GM21825 (cell line): ENCODE results near the gene ZSWIM9.

Experiments used
- ATAC-seq: cut with Tn5 transposase; IDR thresholded peaks from one replicate; pipeline ENCODE4 v1.9.1; 2021; ENCODE audit warnings: mild to moderate bottlenecking, moderate library complexity; ENCODE audit not compliant: unreplicated experiment

Gene ZSWIM9

DNA sequence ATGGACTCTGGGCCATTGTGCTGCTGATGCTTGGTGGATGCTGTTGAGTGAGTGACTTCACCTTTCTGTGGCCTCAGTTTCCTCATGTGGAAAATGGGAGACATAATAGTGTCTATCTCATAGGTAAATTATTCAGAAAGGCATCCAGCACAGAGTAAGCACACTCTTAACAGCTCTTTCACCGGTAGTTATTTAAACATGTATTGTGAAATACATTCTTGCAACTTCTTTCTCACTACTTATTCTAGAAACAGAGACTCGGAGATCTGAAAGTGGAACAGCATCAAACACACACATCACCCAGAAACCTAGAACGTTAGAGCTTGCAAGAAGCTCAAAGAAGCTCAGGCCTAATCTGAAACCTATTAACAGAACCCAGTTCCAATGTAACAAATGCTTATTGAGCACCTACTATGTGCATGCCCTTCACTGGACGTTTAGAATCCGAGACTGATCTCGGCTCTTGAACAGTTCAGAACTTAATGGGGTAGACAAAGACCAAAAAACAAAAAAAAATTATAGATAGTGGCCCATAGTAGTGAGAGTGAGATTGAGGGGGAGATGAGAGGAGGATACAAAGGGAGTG is 4.1 kb downstream of the ZSWIM9 start:
- ATAC-seq = no peak

DNA sequence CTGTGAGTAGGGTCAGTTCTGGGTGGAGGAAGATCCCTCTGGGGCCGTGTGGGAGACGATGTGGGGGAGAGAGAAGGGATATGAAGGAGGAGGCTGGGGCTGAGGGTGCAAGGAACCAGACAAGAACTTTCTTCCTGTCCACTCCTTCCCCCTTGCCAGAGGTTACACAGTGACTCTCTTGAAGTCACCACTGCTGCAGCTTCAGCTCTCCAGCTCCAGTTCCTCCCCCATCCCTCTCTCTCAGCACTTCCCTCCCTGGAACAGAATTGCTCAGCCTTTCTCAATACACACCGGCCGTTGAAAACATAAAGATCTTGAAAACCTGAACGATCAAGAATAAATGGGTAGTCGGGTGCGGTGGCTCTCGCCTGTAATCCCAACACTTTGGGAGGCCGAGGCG is 5.1 kb downstream of the ZSWIM9 start:
- no peak for ATAC-seq

- no peak for ATAC-seq
These were observed 5.7 kb downstream of the ZSWIM9 start for GRCh38 chr19:48176226-48176625.

DNA sequence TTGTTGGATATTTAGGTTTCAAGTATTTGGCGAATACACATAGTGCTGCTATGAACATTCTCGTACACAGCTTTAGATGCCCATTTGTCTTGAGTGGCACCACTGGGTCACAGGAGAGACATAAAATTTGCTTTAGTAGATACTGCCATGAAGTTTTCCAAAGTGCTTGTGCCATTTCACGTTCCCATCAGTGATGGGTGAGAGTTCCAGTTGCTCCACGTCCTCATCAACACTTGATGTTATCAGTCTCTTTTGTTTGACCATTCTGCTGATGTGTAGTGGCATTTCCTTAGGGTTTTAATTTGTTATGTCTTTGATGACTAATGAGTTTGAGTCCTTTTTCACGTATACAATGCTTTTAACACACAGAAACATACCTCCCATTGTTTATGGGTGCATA is 11.0 kb downstream of the ZSWIM9 start:
- no peak for ATAC-seq

DNA sequence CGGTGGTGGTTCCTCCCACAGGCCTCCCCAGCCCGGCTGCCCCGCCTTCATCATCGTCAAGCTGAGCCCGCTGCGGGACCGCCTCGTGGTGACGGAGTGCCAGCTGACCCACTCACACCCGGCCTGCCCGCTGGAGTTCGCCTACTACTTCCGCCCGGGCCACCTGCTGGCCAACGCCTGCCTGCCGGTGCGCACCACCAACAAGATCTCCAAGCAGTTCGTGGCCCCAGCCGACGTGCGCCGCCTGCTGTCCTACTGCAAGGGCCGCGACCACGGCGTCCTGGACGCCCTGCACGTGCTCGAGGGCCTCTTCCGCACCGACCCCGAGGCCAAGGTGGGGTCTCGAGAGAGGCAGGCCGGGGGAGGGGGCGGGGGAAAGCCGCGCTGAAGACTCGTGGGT is 12.0 kb downstream of the ZSWIM9 start:
- no peak for ATAC-seq

DNA sequence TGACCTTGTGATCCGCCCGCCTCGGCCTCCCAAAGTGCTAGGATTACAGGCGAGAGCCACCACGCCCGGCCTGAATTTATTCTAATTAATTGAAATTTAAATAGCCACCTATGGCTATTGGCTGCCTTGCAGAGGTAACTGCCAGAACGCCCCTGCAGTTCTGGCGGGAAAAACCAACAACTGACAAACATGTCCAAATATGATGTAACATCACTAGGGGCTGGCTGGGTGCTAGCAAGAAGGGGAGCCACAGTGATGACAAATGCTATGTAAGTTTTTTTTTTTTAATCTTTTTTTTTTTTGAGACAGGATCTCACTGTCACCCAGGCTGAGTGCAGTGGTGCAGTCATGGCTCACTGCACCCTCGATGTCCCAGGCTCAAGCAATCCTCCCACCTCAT is 12.9 kb downstream of the ZSWIM9 start:
- no peak for ATAC-seq

DNA sequence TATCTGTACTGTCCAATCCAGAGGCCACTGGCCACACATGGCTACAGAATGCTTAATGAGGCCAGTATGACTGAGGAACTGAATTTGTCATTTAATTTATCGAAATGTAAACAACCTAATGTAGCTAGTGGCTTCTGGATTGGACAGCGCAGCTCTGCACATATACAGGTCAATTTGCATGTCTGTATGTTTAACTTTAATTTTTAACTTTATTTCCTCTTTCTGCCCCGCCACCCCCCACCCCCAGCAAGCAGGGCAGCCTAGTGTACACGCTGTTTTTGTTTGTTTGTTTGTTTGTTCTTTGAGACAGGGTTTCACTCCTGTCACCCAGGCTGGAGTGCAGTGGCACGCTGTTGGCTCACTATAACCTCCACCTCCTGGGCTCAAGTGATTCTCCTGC is 15.5 kb downstream of the ZSWIM9 start:
- ATAC-seq = no peak

GRCh38 chr19:48186541-48186991 is 16.1 kb downstream of the ZSWIM9 start:
- peak; percentile 57 for ATAC-seq

GRCh38 chr19:48190288-48190884 is 19.9 kb downstream of the ZSWIM9 start:
- ATAC-seq = no peak

- ATAC-seq = no peak
These were observed 20.4 kb downstream of the ZSWIM9 start for GRCh38 chr19:48190885-48191284.

- no peak for ATAC-seq
These were observed 22.3 kb downstream of the ZSWIM9 start for GRCh38 chr19:48192750-48193149.

DNA sequence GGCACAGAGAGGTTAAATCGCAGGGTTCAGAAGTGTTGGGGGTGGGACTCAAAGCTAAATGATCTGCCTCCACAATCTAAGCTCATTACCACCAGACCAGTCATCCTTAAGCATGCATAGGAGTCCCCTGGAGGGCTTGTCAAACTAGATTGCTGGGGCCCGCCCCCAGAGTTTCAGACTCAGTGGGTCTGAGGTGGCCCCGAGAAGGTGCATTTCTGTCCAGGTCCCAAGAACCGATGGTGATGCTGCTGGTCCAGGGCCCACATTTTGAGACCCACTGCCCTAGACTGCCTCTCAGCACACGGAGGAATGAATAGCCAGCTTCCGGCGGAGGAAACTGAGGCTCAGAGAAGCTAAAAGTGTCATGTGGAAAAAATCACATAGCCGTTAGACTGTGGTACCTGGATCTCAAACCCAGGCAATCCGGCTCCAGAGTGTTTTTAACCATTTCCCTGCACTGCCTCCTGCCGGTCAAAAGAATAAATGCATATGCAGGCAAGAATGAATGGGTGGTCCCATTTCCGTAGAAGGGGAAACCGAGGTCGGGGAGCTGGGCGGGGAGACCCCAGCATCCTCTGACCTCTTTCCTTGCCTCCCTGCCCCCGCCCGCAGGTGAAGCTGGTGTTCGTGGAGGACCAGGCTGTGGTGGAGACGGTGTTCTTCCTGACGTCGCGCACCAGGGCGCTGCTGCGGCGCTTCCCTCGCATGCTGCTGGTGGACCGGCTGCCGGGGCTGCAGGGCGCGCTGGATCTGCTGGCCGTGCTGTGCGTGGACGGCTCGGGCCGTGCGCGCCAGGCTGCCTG is 23.8 kb downstream of the ZSWIM9 start:
- no peak for ATAC-seq

GRCh38 chr19:48194844-48195830 is 24.7 kb downstream of the ZSWIM9 start:
- no peak for ATAC-seq

GRCh38 chr19:48196321-48196763 is 25.9 kb downstream of the ZSWIM9 start:
- no peak for ATAC-seq

GRCh38 chr19:48196933-48197665 is 26.6 kb downstream of the ZSWIM9 start:
- ATAC-seq = no peak

DNA sequence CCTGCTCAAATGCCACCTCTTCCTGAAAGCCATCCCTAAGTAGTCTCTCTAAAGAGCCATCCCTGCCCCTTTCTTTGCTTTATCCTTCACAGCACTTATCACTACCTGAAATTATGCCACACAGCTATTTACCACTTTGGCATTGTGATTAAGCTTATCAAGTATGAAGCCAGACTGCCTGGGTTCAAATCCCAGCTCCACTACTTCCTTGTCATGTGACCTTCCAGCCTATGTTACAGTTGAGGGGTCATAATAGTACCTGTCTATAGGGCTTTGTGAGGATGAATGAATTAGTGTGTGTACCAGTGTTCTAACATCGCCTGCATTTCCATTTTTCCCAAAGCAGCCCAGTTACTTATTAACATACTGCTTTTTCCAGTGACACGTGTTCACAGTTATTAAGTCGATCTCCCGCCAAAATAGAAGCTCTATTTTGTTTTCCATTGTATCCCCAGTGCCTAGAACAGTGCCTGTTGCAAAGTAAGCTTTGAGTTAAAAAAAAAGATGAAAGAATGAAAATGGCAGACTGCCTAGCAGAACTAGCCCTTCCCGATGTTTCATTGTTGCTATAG is 32.8 kb downstream of the ZSWIM9 start:
- no peak for ATAC-seq

GRCh38 chr19:48203794-48204628 is 33.5 kb downstream of the ZSWIM9 start:
- peak; percentile 86 for ATAC-seq

DNA sequence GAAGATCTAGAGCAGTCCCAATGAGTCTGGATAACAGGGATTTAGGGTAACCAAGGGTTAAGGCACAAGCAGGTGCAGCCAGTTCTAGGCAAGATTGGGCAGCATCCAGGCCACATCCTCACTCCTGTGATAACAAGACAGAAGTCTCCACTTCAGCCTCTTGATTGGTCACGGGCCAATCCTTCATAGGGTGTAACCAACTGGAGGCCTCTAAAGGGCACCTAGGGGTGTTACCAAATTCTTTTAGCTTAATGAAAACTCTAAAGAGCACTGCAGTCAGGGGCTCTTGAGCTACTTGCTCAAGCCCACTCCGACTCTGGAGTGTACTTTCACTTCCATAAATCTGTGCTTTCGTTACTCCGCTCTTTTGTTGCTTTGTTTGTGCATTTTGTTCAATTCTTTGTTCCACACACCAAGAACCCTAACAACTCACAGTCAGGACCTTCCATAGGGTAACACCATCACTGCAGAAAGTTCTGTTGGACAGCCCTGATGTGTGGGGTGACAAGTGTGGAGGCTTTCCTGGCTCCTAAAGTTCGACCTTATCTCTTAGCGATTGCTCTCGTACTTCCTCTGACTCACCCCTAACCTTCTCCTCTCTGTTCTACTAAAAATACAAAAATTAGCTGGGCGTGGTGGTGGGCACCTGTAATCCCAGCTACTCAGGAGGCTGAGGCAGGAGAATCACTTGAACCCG is 36.1 kb downstream of the ZSWIM9 start:
- ATAC-seq = no peak
